GM06990 (cell line): ENCODE data around the gene WDR81.
A peak's percentile ranks its signal among the peaks of the same experiment; 100 is the strongest.

ENCODE experiments used
- DNase-seq: peaks from one replicate; pipeline ENCODE4 v3.0.0-alpha.2; 2011; ENCODE audit not compliant: insufficient read length; ENCODE audit errors: extremely low read depth
- H3K27me3 ChIP-seq: replicated peaks from 2 replicates; pipeline ENCODE4 v1.6.0; 2011; ENCODE audit warnings: low read length; ENCODE audit not compliant: control insufficient read depth, insufficient read depth
- H3K36me3 ChIP-seq: 2 replicates; pipeline ENCODE4 v1.5.1; 2011; ENCODE audit warnings: low read length; ENCODE audit not compliant: control insufficient read depth, insufficient read depth
- H3K4me3 ChIP-seq: replicated peaks from 2 replicates; pipeline ENCODE4 v1.5.1; 2011; ENCODE audit warnings: low read depth, mild to moderate bottlenecking, control low read depth, low read length
- CTCF ChIP-seq: IDR thresholded peaks from 2 replicates; pipeline ENCODE4 v1.5.1; 2011; ENCODE audit warnings: low read length, control low read depth, mild to moderate bottlenecking, inconsistent platforms; ENCODE audit not compliant: insufficient read depth, poor library complexity, severe bottlenecking

Gene WDR81

GRCh38 chr17:1714980-1715802 is 9.3 kb upstream of the WDR81 start:
- no peak for DNase-seq
- TF ChIP-seq CTCF: no peak
- Histone ChIP-seq H3K4me3 (peak overlapping the region; percentile 88), H3K36me3 (peaks cover 12% of the 10 kb centered on the region), H3K27me3 (no peaks in the 10 kb centered on the region)

DNA sequence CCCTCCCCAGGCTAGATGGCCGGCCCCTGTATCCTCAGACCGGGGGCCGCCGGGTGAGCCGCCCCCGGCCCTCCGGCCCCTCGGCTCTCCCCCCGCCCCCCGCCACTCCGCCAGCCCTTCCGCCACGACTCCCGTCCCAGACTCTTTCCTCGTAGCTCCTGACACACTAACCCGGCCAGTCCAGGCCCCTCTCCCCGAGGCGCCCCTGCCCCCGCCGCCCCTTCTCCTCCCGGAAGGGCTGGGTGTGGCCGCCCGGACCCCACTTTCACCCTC is 8.8 kb upstream of the WDR81 start:
- H3K36me3 ChIP-seq: peaks cover 12% of the 10 kb centered on the region
- TF ChIP-seq CTCF: no peak
- DNase-seq: no peak
- H3K27me3 ChIP-seq: no peaks in the 10 kb centered on the region
- H3K4me3 ChIP-seq: peak overlapping the region; percentile 88

GRCh38 chr17:1716076-1716911 is 8.2 kb upstream of the WDR81 start:
- Histone ChIP-seq H3K27me3 (no peaks in the 10 kb centered on the region), H3K36me3 (peaks cover 12% of the 10 kb centered on the region), H3K4me3 (peak overlapping the region; percentile 88)
- TF ChIP-seq CTCF: peak; percentile 9
- peak; percentile 100 for DNase-seq

DNA sequence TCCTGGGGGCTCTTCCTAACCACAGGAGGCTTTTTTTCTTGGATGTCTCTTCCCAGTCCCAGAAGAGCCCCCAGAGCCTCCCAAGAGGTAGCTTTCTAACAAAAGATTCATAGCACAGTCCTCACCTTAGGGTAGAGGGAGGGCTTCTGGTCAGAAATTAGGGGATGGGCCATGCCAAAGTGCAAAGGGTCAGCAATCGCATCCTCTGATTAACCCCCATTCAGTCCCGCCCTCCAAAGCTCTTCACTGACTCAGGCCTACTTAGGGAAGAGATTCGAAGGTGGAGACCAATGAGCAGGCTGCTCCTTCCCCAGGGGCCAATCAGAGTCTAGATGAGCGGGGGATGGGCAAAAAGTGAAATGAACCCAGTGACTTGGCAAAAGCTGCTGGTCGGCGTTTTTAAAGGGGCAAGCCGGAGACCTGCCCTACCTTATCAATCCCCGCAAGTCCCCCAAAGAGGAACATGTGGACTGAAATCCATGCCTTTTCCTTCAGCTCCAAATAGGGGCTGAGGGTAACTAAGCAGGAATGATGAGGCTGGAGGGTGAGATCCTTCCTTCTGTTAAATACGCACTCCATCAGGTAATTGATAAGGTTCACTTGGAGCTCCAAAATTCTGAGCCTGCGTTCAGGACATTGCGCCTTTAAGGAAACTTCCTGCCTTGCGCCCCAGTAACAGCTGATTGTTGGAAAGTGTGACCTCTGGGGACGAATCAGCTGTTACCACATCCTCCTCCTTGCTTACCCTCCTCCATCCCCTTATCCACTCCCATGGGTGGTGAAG is 7.4 kb upstream of the WDR81 start:
- Histone ChIP-seq H3K27me3 (no peaks in the 10 kb centered on the region), H3K4me3 (peak overlapping the region; percentile 87), H3K36me3 (peaks cover 12% of the 10 kb centered on the region)
- no peak for TF ChIP-seq CTCF
- peak; percentile 86 for DNase-seq

DNA sequence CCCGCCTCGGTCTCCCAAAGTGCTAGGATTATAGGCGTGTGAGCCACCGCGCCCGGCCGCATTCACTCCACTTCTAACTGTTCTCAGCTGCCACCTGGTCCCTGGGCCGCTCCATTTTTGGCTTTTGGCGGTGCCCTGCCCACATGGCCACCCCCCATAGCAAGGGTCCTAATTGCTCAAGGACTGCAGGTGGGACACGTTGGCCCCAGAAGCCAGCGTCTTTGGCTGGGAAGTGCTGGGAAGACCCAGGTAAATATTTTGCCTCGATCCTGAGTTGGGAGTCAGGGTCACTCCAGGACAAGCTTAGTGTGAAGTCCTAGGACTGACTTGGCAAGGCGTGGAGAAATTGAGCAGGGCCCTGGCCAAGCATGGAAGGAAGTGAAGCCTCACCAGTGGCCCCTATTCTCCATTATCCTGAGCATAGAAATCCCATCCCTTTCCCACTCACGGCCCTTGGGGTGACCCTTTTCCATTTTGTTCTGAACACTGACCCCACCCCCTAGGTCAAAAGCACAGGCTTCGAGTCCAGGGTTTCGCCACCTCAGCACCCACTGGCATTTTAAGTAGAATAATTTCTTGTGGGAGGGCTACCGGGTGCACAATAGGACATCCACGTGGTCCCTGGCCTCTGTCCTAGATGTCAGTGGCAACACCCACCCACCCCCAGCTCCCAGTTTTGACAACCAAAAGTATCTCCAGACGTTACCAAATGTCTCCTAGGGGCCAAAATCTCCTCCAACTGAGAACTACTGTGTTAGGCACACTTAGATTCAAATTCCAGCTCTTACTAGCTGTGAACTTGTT is 5.9 kb upstream of the WDR81 start:
- Histone ChIP-seq H3K36me3 (peaks cover 4% of the 10 kb centered on the region), H3K27me3 (no peaks in the 10 kb centered on the region), H3K4me3 (peak overlapping the region; percentile 87)
- no peak for TF ChIP-seq CTCF
- DNase-seq: no peak
